Lower lobe of right lung (tissue), 2 donors: Measurements from ENCODE around the gene SEMA4A. TPM values are rescaled to one million over a fixed set of nuclear protein-coding genes. Genes with fewer than 3 reads are reported as not detected.

Experiments used
- ATAC-seq, 2 donors: fragments of 200-7000 bp; cut with Tn5 transposase; one replicate each; pipeline ENCODE4 v1.9.1; 2020 to 2022; ENCODE audit warnings: mild to moderate bottlenecking in 2 of 2, moderate library complexity in 2 of 2
- DNase-seq: peaks from one replicate; pipeline ENCODE4 v3.0.0-alpha.2; 2020
- H3K27ac ChIP-seq: fragments of 200-600 bp; one replicate; pipeline ENCODE4 v1.8.0; 2022
- H3K27me3 ChIP-seq: fragments of 200-600 bp; one replicate; pipeline ENCODE4 v1.8.0; 2022; ENCODE audit warnings: low read depth
- H3K36me3 ChIP-seq: fragments of 200-600 bp; one replicate; pipeline ENCODE4 v1.8.0; 2022; ENCODE audit warnings: mild to moderate bottlenecking
- H3K4me1 ChIP-seq: fragments of 200-600 bp; one replicate; pipeline ENCODE4 v1.8.0; 2022
- H3K4me3 ChIP-seq: fragments of 200-600 bp; one replicate; pipeline ENCODE4 v1.8.0; 2022; ENCODE audit warnings: mild to moderate bottlenecking
- H3K9me3 ChIP-seq: fragments of 200-600 bp; one replicate; pipeline ENCODE4 v1.8.0; 2022
- CTCF ChIP-seq: fragments of 200-600 bp; IDR thresholded peaks from one replicate; pipeline ENCODE4 v1.8.0; 2022; ENCODE audit warnings: antibody characterized with exemption, mild to moderate bottlenecking
- intact Hi-C: fragments of 100-400 bp; cut with DNase I; formaldehyde crosslinking; loops from one replicate; pipeline ENCODE4 v1.11.0; 2022
- total RNA-seq: library from RNA; stranded (reverse); fragmentation: NEBNext Ultra II Directional; extraction: Animal tissue kit (Norgen Biotek cat#: 25700); gene quantifications from one replicate; pipeline ENCODE4 v1.2.1, GENCODE V29; 2021
- donor health status: DM: no; HTN: yes; CAD: no; lungs with severe emphysema.

The SEMA4A gene
- total RNA-seq, 1 donor from 2014 or later = 28.9 TPM

GRCh38 chr1:156129687-156130577 is 23.5 kb upstream of the SEMA4A start:
- no peaks in the 10 kb centered on the region for H3K27me3 ChIP-seq
- peaks cover 50% of the 10 kb centered on the region for H3K36me3 ChIP-seq
- peak; percentile 99 for TF ChIP-seq CTCF
- peak overlapping the region; percentile 24 for H3K4me3 ChIP-seq
- H3K4me1 ChIP-seq = peaks cover 60% of the 10 kb centered on the region
- intact Hi-C loops = loop anchor here (5.0 kb wide), 1 partner anchor 33 kb away; no protein-coding TSS in a partner anchor
- H3K9me3 ChIP-seq = no peaks in the 10 kb centered on the region
- peak overlapping the region; percentile 99 for H3K27ac ChIP-seq
- ATAC-seq (peak; percentile 65 to 83), DNase-seq (peak; percentile 88)

- TF ChIP-seq CTCF = peak; percentile 16
- Histone ChIP-seq H3K36me3 (peaks cover 56% of the 10 kb centered on the region), H3K4me1 (peaks cover 53% of the 10 kb centered on the region), H3K9me3 (no peaks in the 10 kb centered on the region), H3K27me3 (no peaks in the 10 kb centered on the region), H3K4me3 (no peak overlapping the region), H3K27ac (peak overlapping the region; percentile 99)
- DNase-seq = no peak
- peak in 1 of 2 donors; percentile 2 for ATAC-seq
- intact Hi-C loops = loop anchor here (5.0 kb wide), 1 partner anchor 33 kb away; no protein-coding TSS in a partner anchor
Measured at GRCh38 chr1:156130578-156130942, 22.8 kb upstream of the SEMA4A start.

- DNase-seq (no peak), ATAC-seq (no peak)
- H3K27ac ChIP-seq = no peak overlapping the region
- no peaks in the 10 kb centered on the region for H3K9me3 ChIP-seq
- no peaks in the 10 kb centered on the region for H3K27me3 ChIP-seq
- H3K4me1 ChIP-seq = peaks cover 10% of the 10 kb centered on the region
- intact Hi-C loops = loop anchor here (5.0 kb wide), 1 partner anchor 38 kb away; no protein-coding TSS in a partner anchor
- H3K4me3 ChIP-seq = no peak overlapping the region
- no peak for TF ChIP-seq CTCF
- H3K36me3 ChIP-seq = peaks cover 94% of the 10 kb centered on the region
Measured at GRCh38 chr1:156134716-156135435, 18.5 kb upstream of the SEMA4A start.

- ATAC-seq (no peak), DNase-seq (no peak)
- no peaks in the 10 kb centered on the region for H3K9me3 ChIP-seq
- peaks cover 96% of the 10 kb centered on the region for H3K36me3 ChIP-seq
- TF ChIP-seq CTCF = no peak
- H3K27ac ChIP-seq = no peak overlapping the region
- peaks cover 7% of the 10 kb centered on the region for H3K4me1 ChIP-seq
- intact Hi-C loops = no loop called here
- H3K27me3 ChIP-seq = no peaks in the 10 kb centered on the region
- H3K4me3 ChIP-seq = no peak overlapping the region
Measured at GRCh38 chr1:156135930-156136871, 17.2 kb upstream of the SEMA4A start.
